ENCODE results near the gene VDAC1.
A peak's percentile ranks its signal among the peaks of the same experiment; 100 is the strongest.
"Not testable (repeated sequence)": the region's sequence is repeated elsewhere in the genome, so short reads cannot be mapped to it uniquely, and the experiment has no call there.

The VDAC1 gene

GRCh38 chr5:134004626-134005416 is at the start of gene VDAC1:
Gene VDAC1, minus strand, starts transcription at chr5:134004975. Its CDS starts 11,963 bp downstream, at chr5:133993012.
- peak; percentile 85 for DNase-seq

- DNase-seq: no peak
These were observed 49.1 kb upstream of the VDAC1 start for GRCh38 chr5:134053840-134054338.

- DNase-seq: no peak
These were observed 48.6 kb upstream of the VDAC1 start for GRCh38 chr5:134053314-134053839.

- no peak for DNase-seq
These were observed 46.5 kb upstream of the VDAC1 start for GRCh38 chr5:134051305-134051704.

GRCh38 chr5:134048864-134049263 is 44.1 kb upstream of the VDAC1 start:
- no peak for DNase-seq

- no peak for DNase-seq
These were observed 42.9 kb upstream of the VDAC1 start for GRCh38 chr5:134047687-134048056.

- DNase-seq: no peak
These were observed 42.3 kb upstream of the VDAC1 start for GRCh38 chr5:134046801-134047686.

- no peak for DNase-seq
These were observed 41.6 kb upstream of the VDAC1 start for GRCh38 chr5:134046330-134046729.

GRCh38 chr5:134043793-134044792 is 39.3 kb upstream of the VDAC1 start:
- no peak for DNase-seq

GRCh38 chr5:134041570-134042411 is 37.0 kb upstream of the VDAC1 start:
- DNase-seq: no peak

GRCh38 chr5:134038138-134038537 is 33.4 kb upstream of the VDAC1 start:
- no peak for DNase-seq

GRCh38 chr5:134037160-134037559 is 32.4 kb upstream of the VDAC1 start:
- DNase-seq: no peak

GRCh38 chr5:134034326-134034725 is 29.6 kb upstream of the VDAC1 start:
- DNase-seq: no peak

GRCh38 chr5:134030303-134030964 is 25.7 kb upstream of the VDAC1 start:
- DNase-seq: not testable (repeated sequence)

- DNase-seq: no peak
These were observed 24.4 kb upstream of the VDAC1 start for GRCh38 chr5:134029156-134029555.

- no peak for DNase-seq
These were observed 23.7 kb upstream of the VDAC1 start for GRCh38 chr5:134028496-134028895.

- DNase-seq: no peak
These were observed 22.5 kb upstream of the VDAC1 start for GRCh38 chr5:134027288-134027615.

GRCh38 chr5:134026521-134027287 is 21.9 kb upstream of the VDAC1 start:
- peak; percentile 57 for DNase-seq

- no peak for DNase-seq
These were observed 21.0 kb upstream of the VDAC1 start for GRCh38 chr5:134025786-134026185.

GRCh38 chr5:134024811-134025210 is 20.0 kb upstream of the VDAC1 start:
- DNase-seq: no peak

All from CD4-positive, alpha-beta T cell treated with Interleukin-12 subunit alpha and Interleukin-12 subunit beta, for 1 hour (primary cell).